NOMO-1 (cell line): ENCODE data around the gene TACC2.

Experiments
- DNase-seq, 2 experiments: peaks; one replicate each; lab custom pipeline; 2025; ENCODE audit not compliant: unreplicated experiment in 2 of 2; lab: John Stamatoyannopoulos, UW

TACC2 gene

DNA sequence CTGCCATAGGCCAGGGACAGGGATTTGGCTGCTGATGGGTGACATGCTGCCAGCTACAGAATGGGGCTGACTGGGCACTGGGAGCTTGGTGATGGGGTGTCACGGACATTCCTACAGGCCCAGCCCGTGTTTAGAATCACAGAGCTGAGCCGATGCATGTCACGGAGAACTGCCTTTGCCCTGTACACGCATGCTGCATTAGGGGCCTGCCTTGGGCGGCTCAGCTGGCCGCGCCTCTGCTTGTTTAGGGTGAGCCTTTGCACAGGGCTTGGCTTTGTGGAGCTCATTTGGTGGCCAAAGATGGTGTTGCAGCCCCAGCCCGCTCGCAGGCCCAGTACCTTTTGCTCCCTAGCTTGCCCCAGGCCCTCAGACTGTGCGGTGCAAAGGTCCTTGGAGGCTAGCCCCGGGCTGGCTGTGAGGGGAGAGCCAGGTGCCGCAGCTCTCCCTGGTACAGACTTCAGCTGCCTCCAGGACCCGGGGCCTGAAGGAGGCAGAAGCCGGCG is 173.8 kb downstream of the TACC2 start:
- no peak for DNase-seq

DNA sequence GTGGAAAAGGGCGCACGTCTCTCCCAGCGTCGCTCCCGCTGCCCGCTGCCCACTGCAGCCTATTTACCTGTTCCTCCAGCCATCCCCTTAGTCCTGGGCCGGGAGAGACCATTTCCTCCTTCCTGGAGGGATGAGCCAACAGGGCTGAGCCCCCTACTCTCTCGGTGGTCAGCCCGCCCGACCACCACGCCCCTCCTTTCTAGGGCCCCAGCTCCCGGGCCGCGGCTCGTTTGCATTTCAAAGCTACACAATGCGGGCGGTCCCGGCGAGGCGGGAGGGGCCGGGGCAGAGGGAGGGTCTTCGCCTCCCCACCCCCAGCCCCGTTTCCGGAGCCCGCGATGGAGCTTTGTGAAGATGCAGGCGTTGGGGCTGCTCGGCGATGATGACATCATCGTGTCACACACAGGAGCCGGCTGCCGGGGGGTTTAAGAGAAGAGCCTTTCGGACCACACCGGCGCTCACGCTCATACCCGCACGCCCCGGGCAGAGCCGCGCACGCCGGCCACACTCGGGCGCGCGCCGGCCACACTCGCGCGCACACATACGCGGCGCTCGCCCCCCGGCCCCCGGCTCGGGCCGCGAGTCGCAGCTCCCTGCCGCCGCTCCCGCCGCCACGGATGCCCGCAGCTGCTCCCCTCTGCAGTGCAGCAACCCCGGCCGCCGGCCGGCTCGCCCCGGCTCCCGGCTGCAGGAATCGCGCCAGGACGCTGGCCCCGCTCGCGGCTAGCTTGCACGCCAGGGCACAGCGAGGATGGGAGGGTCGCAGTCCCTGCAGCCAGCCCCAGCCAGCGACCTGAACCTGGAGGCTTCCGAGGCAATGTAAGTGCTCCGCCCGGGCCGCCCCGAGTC is 174.4 kb downstream of the TACC2 start:
- no peak for DNase-seq

GRCh38 chr10:122164023-122164601 is 175.1 kb downstream of the TACC2 start:
- no peak for DNase-seq

- no peak for DNase-seq
Measured at GRCh38 chr10:122164815-122165483, 176.0 kb downstream of the TACC2 start.

GRCh38 chr10:122165484-122166276 is 176.7 kb downstream of the TACC2 start:
- DNase-seq = no peak

DNA sequence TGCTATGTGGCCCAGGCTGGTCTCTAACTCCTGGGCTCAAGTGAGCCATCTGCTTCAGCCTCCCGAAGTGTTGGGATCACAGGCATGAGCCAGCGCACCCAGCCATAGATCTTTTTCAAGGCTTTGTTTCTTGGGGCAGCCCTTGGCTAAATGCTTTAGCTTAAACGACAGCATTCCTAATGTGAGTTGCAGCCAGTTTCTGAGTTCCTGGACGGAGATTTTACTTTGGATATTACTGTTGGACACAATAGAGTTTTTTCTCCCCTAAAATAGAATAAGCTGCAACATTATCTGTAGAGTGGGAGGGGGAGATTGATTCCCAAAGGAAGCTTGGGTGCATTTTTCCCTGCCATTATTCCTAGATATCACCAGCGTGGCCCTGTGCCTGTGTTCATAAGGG is 179.1 kb downstream of the TACC2 start:
- no peak for DNase-seq

DNA sequence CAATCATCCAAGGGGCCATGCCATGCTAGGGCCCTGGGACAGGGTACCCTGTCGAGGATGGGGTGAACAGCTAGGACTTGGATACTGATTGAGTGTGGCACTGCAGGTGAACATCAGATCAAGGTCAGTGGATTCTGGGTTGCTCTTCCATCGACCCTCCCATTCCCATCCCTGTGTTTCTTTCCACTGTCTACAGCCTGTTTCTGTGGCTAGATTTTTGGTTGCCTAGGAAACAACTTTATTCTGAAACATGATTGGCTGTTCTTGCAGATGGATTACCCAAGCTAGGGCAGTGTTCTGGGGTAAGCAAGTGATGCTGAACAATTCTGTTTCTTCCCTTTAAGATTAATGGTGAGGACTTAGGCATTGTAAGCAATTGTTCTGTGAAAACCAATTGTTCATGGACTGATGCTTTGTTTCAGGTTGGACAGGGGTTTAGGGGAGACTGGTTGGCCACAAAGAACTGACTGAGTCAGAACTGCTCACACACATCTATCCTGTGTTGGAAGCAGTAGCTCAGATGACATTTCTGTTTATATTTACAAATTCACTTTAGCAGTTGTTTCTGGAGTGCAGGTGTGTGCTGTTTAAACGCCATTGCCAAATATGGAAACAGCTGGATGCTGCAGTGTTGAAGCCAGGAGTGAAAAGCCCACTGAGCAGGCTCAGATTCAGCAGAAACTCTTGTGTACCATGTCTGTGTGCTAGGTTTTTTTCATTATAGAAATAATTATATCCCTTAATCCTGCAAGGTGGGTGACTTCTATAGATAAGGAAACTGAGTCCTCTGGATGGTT is 179.8 kb downstream of the TACC2 start:
- DNase-seq = no peak

- DNase-seq = no peak
Measured at GRCh38 chr10:122170802-122171201, 181.8 kb downstream of the TACC2 start.

GRCh38 chr10:122171302-122172075 is 182.5 kb downstream of the TACC2 start:
- DNase-seq = no peak

GRCh38 chr10:122172361-122173008 is 183.5 kb downstream of the TACC2 start:
- DNase-seq = no peak

DNA sequence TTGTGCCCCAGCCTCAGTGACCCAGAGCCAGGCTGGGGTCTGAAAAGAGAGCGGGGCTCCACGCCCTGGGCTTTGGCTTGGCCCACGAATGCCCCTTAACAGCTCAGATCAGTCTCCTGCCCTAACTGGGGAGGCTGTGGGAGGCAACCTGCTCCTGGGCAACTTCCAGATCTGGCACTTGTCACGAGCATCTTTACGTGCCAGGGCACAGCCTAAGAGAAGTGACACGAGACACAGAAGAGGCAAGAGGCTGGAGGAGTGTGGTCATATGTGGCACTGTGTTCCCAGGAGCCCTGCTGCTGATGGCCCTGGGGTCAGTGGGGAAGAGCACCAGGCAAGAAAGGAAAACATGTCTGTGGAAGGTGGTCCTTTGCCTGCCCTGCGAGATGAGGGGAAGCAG is 184.4 kb downstream of the TACC2 start:
- no peak for DNase-seq

- no peak for DNase-seq
Measured at GRCh38 chr10:122173766-122174435, 184.9 kb downstream of the TACC2 start.

DNA sequence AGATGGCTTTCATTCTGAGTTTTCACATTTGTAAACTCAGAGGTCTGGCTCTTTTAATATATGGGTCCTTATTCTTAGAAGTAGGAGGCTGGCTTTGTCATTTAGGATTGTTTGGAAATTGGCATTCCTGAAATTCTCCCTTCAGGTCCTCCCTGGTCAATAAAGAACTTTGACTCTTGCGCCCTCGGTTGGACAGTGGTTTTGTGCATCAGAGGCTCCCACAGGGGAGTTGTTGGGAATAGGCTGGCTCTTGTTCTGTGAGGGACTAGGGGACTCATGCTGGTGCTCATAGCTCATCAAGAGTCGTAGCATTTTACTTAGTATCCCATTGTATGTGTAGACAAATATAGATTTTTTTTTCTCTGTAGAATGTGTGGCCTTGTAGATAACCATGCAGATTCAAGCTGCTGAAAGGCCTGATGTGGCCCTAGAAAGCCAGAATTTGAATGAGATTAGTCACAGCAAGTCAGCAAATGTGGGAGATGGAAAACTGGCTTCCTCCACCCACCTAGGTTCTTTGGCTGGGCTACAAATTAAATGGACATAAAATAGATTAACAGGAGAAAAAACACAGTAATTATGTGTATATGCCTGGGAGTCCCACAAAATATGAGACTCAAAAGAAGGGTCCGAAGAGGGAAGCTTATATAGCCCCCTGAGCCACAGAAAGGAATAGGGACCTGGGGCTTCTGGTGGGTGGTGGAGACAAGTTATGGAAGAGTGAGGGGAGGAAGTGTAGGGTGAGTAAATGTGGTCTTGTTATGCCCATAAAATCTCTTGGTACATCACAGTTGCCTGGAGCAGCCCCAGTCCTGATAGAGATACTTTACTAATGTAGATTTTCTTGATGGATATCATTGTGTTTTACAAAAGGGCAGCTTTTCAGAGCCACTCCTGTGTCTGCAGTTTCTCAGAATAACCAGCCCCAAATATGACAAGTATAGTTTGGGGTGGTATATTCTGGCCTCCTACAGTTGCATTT is 187.6 kb downstream of the TACC2 start:
- no peak for DNase-seq

DNA sequence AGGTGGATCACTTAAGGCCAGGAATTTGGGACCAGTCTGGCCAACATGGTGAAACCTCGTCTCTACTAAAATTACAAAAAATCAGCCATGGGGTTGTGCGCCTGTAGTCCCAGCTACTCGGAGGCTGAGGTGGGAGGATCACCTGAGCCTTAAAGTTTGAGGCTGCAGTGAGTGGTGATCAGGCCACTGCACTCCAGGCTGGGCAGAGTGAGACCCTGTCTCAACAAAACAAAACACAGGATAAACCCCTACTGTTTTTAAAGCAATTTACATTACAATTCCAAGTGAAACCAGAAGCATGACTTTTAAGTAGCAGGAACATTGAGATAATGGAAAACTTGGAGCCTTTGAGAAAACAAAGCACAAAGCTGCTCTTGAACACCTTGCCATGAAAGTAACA is 189.7 kb downstream of the TACC2 start:
- no peak for DNase-seq

DNA sequence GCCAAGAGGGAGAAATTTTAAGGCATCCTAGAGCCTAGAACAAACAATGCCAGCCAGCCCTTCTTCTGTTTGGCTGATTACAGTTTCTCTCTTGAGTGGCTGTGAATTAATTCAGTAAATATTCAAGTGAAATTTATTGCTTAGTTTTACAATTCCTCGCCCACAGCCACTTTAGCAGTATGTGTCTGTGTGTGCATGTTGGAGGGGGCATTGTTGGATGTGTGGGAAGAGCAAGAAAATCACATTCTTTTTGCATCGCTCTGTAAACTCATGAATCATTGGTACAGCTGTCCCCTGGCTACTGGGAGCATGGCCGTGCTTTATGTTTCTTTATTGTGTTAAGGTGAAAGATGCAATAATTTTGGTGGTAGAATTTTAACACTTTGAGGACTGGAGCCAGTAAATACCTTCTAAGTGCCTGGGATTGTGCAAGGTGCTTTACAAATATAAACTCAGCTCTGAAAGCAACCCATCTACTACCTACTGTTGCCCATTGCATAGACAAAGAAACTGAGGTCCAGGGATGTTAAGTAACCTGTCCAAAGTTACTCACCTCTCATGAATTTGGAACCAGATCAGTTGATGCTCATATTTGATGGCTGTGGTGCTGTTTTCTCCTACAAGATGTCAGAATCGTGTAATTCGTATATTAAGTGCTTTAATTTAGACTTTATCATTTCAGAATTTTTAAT is 192.2 kb downstream of the TACC2 start:
- DNase-seq = no peak

DNA sequence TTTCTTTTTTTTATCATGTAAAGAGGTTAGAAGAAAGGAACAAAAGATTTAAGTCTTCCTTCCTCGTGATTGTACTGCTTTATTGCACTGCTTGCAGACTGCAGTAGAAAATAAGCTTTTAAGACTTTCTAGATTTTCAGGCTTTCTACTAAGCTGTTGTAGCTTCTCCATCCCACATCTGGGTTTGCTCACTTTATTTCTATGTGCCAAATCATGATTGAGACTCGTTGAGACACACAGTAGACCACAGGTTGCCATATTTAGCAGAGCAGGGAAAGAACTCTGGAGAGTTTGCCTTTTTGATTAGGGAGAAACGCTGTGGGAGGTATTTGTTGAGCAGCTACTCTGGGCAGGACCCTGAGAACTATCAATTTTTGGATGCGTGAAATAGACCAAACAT is 192.9 kb downstream of the TACC2 start:
- DNase-seq = no peak

DNA sequence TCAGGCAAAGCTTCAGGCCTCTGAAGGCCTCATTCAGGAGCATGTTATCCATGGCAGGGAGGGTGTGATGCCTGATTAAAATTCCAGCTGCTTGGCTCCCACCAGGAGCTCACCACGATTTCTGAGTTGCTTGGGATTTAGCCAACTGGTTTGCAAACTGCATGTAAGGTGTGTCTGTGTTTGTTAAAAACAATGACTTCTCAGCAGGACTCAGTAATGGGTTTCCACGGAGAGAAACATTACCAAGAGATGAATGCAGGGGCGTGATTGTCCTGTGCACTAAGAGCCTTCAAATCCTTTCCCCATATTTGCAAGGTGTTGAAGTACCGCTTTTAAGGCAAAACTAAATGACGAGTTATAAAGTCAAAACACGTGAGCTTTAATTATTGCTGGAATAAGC is 193.3 kb downstream of the TACC2 start:
- no peak for DNase-seq
